Panc1 (cell line): Measurements from ENCODE around the gene TOLLIP. TPM values are rescaled to one million over a fixed set of nuclear protein-coding genes. Genes with fewer than 3 reads are reported as not detected.
A peak's percentile ranks its signal among the peaks of the same experiment; 100 is the strongest.

Experiments used
- ATAC-seq: fragments of 200-7000 bp; cut with Tn5 transposase; 2 replicates; pipeline ENCODE4 v1.9.1; 2020; ENCODE audit warnings: mild to moderate bottlenecking, moderate library complexity
- BruUV-seq: library from RNA; stranded (reverse); fragments of 400-500 nt; replicated peaks from 2 replicates; lab custom pipeline; 2021; lab: Mats Ljungman, UMichigan
- CTCF ChIA-PET: fragments of 300-600 bp; sonication (Branson Sonifier 250); formaldehyde crosslinking; loops from one replicate; lab custom pipeline; 2022; ENCODE audit warnings: antibody characterized with exemption; lab: Charles Lee
- POLR2A ChIA-PET: fragments of 300-600 bp; sonication (Branson Sonifier 250); formaldehyde crosslinking; loops from one replicate; lab custom pipeline; 2022; ENCODE audit warnings: antibody characterized with exemption; lab: Charles Lee
- DNase-seq: peaks from one replicate; pipeline ENCODE4 v3.0.0-alpha.2; 2010; ENCODE audit warnings: low read depth, low spot score
- H3K27ac ChIP-seq: 2 replicates; pipeline ENCODE4 v1.5.1; 2011; ENCODE audit warnings: mild to moderate bottlenecking, low read length, inconsistent platforms
- H3K27me3 ChIP-seq: fragments of 200-500 bp; sonication (Bioruptor generic); 2 replicates; pipeline ENCODE4 v1.6.0; 2014; ENCODE audit warnings: low read length, inconsistent platforms; ENCODE audit not compliant: control insufficient read depth, insufficient read depth
- H3K36me3 ChIP-seq: fragments of 200-500 bp; sonication (Bioruptor generic); 2 replicates; pipeline ENCODE4 v1.5.1; 2014; ENCODE audit warnings: inconsistent platforms, mild to moderate bottlenecking, low read length, moderate library complexity; ENCODE audit not compliant: control insufficient read depth, insufficient read depth
- H3K4me1 ChIP-seq: 2 replicates; pipeline ENCODE4 v1.5.1; 2011; ENCODE audit warnings: inconsistent platforms, mild to moderate bottlenecking, low read length, moderate library complexity; ENCODE audit not compliant: control insufficient read depth, insufficient read depth
- H3K4me3 ChIP-seq, 2 experiments: 2 replicates each; pipeline ENCODE4 v1.5.1; 2011 to 2012; ENCODE audit warnings: low read depth in 2 of 2, low read length in 2 of 2, mild to moderate bottlenecking in 2 of 2, inconsistent platforms in 1 of 2, moderate library complexity in 1 of 2
- H3K9me3 ChIP-seq: fragments of 200-500 bp; sonication (Bioruptor generic); 2 replicates; pipeline ENCODE4 v1.5.1; 2014; ENCODE audit warnings: low read depth, mild to moderate bottlenecking, inconsistent platforms, low read length, moderate library complexity; ENCODE audit not compliant: control insufficient read depth, insufficient read depth
- POLR2AphosphoS5 ChIP-seq: IDR thresholded peaks from 2 replicates; pipeline ENCODE4 v1.6.1; 2012; ENCODE audit warnings: mild to moderate bottlenecking, low read depth, low read length, moderate library complexity
- REST ChIP-seq, 2 experiments: IDR thresholded peaks; 2 replicates each; pipeline ENCODE4 v1.6.1; 2011 to 2012; ENCODE audit warnings: low read depth in 2 of 2, control low read depth in 1 of 2, low read length in 1 of 2, mild to moderate bottlenecking in 1 of 2, moderate library complexity in 1 of 2; ENCODE audit not compliant: insufficient read depth in 1 of 2
- SIN3A ChIP-seq: IDR thresholded peaks from 2 replicates; pipeline ENCODE4 v1.6.1; 2012; ENCODE audit warnings: low read depth, mild to moderate bottlenecking, low read length, moderate library complexity, borderline replicate concordance; ENCODE audit not compliant: insufficient read depth
- TCF7L2 ChIP-seq: IDR thresholded peaks from 2 replicates; pipeline ENCODE4 v1.6.1; 2011; ENCODE audit warnings: mild to moderate bottlenecking, low read depth, low read length, inconsistent platforms
- in situ Hi-C: cut with HindIII; loops from 2 replicates; pipeline ENCODE4 v1.10.0; 2016; ENCODE audit warnings: low sequenced_read_pairs, low pct_unique_long_range_greater_than_20kb
- intact Hi-C: fragments of 100-400 bp; cut with micrococcal nuclease; formaldehyde crosslinking; loops from one replicate; pipeline ENCODE4 v1.10.0; 2022; ENCODE audit not compliant: unreplicated experiment
- total RNA-seq: library from RNA; stranded (reverse); gene quantifications from one replicate; pipeline ENCODE4 v1.2.1, GENCODE V29; 2021; ENCODE audit not compliant: unreplicated experiment
- TF ChIP-seq, protein P1 (sequence below): fragments of 450-650 bp; IDR thresholded peaks from 2 replicates; pipeline ENCODE4 v1.5.1; 2017; ENCODE audit warnings: mild to moderate bottlenecking

TOLLIP gene
- total RNA-seq, 1 experiment from 2014 or later, result 141 TPM

- Histone ChIP-seq H3K27me3 (no peaks in the 10 kb centered on the region), H3K4me1 (no peaks in the 10 kb centered on the region), H3K4me3 (no peak overlapping the region), H3K27ac (no peak overlapping the region), H3K36me3 (no peaks in the 10 kb centered on the region), H3K9me3 (peaks cover under 1% of the 10 kb centered on the region; the same call in 1 of the 2 replicates)
- DNase-seq (no peak), ATAC-seq (no peak)
- in situ Hi-C loops (no loop called here), intact Hi-C loops (no loop called here)
- TF ChIP-seq, protein P1, sequence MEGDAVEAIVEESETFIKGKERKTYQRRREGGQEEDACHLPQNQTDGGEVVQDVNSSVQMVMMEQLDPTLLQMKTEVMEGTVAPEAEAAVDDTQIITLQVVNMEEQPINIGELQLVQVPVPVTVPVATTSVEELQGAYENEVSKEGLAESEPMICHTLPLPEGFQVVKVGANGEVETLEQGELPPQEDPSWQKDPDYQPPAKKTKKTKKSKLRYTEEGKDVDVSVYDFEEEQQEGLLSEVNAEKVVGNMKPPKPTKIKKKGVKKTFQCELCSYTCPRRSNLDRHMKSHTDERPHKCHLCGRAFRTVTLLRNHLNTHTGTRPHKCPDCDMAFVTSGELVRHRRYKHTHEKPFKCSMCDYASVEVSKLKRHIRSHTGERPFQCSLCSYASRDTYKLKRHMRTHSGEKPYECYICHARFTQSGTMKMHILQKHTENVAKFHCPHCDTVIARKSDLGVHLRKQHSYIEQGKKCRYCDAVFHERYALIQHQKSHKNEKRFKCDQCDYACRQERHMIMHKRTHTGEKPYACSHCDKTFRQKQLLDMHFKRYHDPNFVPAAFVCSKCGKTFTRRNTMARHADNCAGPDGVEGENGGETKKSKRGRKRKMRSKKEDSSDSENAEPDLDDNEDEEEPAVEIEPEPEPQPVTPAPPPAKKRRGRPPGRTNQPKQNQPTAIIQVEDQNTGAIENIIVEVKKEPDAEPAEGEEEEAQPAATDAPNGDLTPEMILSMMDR, result no peak
- no peak for TF ChIP-seq SIN3A
- ChIA-PET CTCF (no interaction called here), POLR2A (no interaction called here)
- no TSS peak for BruUV-seq
Measured at GRCh38 chr11:1317432-1317831, 8.0 kb upstream of the TOLLIP start.

DNA sequence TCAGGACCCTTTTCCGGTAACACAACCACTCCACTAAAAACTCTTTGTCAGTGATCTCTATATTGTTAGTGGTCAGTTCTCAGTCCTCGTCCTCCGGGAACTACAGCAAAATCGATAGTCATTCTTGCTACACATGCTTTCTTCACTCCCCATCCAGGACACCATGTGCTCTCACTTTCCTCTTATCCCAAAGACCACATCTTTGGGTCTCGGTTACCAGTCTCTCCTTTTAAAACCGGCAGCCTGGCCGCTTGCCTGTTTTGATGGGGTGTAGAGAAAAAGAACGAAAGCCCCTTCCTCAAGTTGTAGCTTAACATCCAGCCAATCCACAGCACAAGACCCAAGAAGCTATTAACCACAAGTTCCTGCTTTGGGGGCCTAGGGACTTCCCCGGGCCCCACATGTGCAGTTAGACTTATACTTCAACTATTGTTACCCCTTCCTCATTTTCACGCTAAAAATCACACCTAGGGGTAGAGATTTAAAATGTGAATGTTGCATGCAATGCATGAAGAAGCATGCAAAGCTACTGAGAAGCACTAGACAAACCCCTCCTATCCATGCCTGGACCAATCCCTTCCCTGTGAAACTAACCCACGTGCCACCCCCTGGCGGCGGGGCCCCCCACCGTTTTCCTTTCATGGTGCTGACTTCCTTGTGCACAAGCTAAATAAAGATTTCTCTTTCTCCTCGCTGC lies 1.5 kb upstream of the TOLLIP start:
- intact Hi-C loops, result no loop called here
- peak overlapping the region; percentile 66 to 76 for H3K4me3 ChIP-seq
- TSS peak; percentile 86 for BruUV-seq

More for the DNA sequence above, 1.5 kb upstream of the TOLLIP start:
- TF ChIP-seq REST (IDR thresholded peaks at IDR 0.05; ENCODE audit: insufficient read depth in 1 of 2, low read depth in 2 of 2, low read length in 1 of 2), result no peak
- TF ChIP-seq, protein P1, result no peak
- TF ChIP-seq POLR2AphosphoS5, result no peak
- no peak for TF ChIP-seq TCF7L2
- TF ChIP-seq SIN3A, result no peak
- in situ Hi-C loops, result no loop called here
- ATAC-seq, result no peak
- POLR2A ChIA-PET, result interaction anchor here (0.6 to 1.5 kb wide), 3 partner anchors 41 to 85 kb away, joined by 4 to 6 read pairs (median 4); no protein-coding TSS in a partner anchor
- DNase-seq, result no peak
- CTCF ChIA-PET, result interaction anchor here (0.6 kb wide), 1 partner anchor 79 kb away, joined by 6 read pairs; the partner anchor contains the start of gene BRSK2
- Histone ChIP-seq H3K27me3 (no peaks in the 10 kb centered on the region), H3K4me1 (peaks cover 22% of the 10 kb centered on the region), H3K9me3 (peaks cover 7% of the 10 kb centered on the region; the same call in 1 of the 2 replicates), H3K27ac (peak overlapping the region; percentile 95), H3K36me3 (no peaks in the 10 kb centered on the region)
